Measurements from ENCODE around the gene ZFAND3. TPM values are rescaled to one million over a fixed set of nuclear protein-coding genes. Genes with fewer than 3 reads are reported as not detected.

The ZFAND3 gene
- total and polyA plus RNA-seq, 2 donors (not counting 3 experiments of a cell fraction or from before 2014, with no cell fraction given): 15.4 to 54.2 TPM

- Histone ChIP-seq H3K4me1 (ENCODE audit: control insufficient read depth, extremely low read depth, insufficient read depth, low read length) (peaks cover 33% of the 10 kb centered on the region), H3K9ac (replicated peaks; ENCODE audit: extremely low read depth, insufficient read depth, low read length) (peak overlapping the region; percentile 70), H3K79me2 (ENCODE audit: control insufficient read depth, insufficient read depth, low read length) (peaks cover 57% of the 10 kb centered on the region), H3K27me3 (ENCODE audit: control insufficient read depth in 2 of 2, insufficient read depth in 2 of 2, low read length in 2 of 2) (peaks cover 8 to 13% of the 10 kb centered on the region in 2 experiments), H3K4me3 (replicated peaks in 1 of 3; ENCODE audit: insufficient read depth in 1 of 3, low read depth in 1 of 3, low read length in 3 of 3) (peak overlapping the region; percentile 88 to 92 (median 90)), H3K4me2 (ENCODE audit: insufficient read depth, low read length) (peak overlapping the region; percentile 89), H4K20me1 (replicated peaks; ENCODE audit: control insufficient read depth, extremely low read depth, insufficient read depth, low read length) (peaks cover 12% of the 10 kb centered on the region), H3K27ac (ENCODE audit: insufficient read depth, low read depth, low read length) (peak overlapping the region; percentile 76), H3K9me3 (replicated peaks; ENCODE audit: control insufficient read depth, insufficient read depth, low read length) (no peaks in the 10 kb centered on the region), H3K36me3 (ENCODE audit: control insufficient read depth in 2 of 2, extremely low read depth in 1 of 2, insufficient read depth in 2 of 2, low read length in 2 of 2) (no peaks in the 10 kb centered on the region), H3K9me1 (replicated peaks; ENCODE audit: control insufficient read depth, extremely low read depth, insufficient read depth, low read length) (no peaks in the 10 kb centered on the region), H2AFZ (ENCODE audit: low read depth, low read length) (no peak overlapping the region)
- TSS peak; percentile 51 for BruUV-seq (replicated peaks)
- FAIRE-seq: no peak
- ChIA-PET CTCF (interaction anchor here (0.5 to 1.5 kb wide), 6 partner anchors 10 to 53 kb away, joined by 3 to 12 read pairs (median 4); no protein-coding TSS in a partner anchor), POLR2A (no interaction called here)
- TF ChIP-seq POLR2A (IDR thresholded peaks at IDR 0.05; ENCODE audit: low read depth, low read length) (no peak), POLR2AphosphoS5 (IDR thresholded peaks at IDR 0.05; ENCODE audit: insufficient read depth, low read depth, low read length) (no peak), CTCF (IDR thresholded peaks at IDR 0.05; ENCODE audit: extremely low read depth in 1 of 2, insufficient read depth in 1 of 2, low read depth in 1 of 2, low read length in 2 of 2) (no peak)
- DNase-seq (ENCODE audit: low read depth, low spot score): no peak
- intact Hi-C loops (cut with micrococcal nuclease) (loop anchor here (2.0 kb wide), 1 partner anchor 40 kb away; no protein-coding TSS in a partner anchor), dilution Hi-C loops (cut with MboI; ENCODE audit: extremely low pct_ligation_motif_present, low sequenced_read_pairs) (no loop called here)
Observed at GRCh38 chr6:37820718-37821079, 1.2 kb downstream of the ZFAND3 start.

- Histone ChIP-seq H3K79me2 (ENCODE audit: control insufficient read depth, insufficient read depth, low read length) (peaks cover 64% of the 10 kb centered on the region), H3K4me3 (replicated peaks in 1 of 3; ENCODE audit: insufficient read depth in 1 of 3, low read depth in 1 of 3, low read length in 3 of 3) (peak overlapping the region in 1 of 3 experiments; percentile 26), H3K27me3 (ENCODE audit: control insufficient read depth in 2 of 2, insufficient read depth in 2 of 2, low read length in 2 of 2) (peaks cover 3 to 9% of the 10 kb centered on the region in 2 experiments), H3K9me1 (replicated peaks; ENCODE audit: control insufficient read depth, extremely low read depth, insufficient read depth, low read length) (no peaks in the 10 kb centered on the region), H3K4me2 (ENCODE audit: insufficient read depth, low read length) (peak overlapping the region; percentile 89), H3K4me1 (ENCODE audit: control insufficient read depth, extremely low read depth, insufficient read depth, low read length) (peaks cover 36% of the 10 kb centered on the region), H3K9me3 (replicated peaks; ENCODE audit: control insufficient read depth, insufficient read depth, low read length) (no peaks in the 10 kb centered on the region), H3K9ac (replicated peaks; ENCODE audit: extremely low read depth, insufficient read depth, low read length) (no peak overlapping the region), H2AFZ (ENCODE audit: low read depth, low read length) (no peak overlapping the region), H3K36me3 (ENCODE audit: control insufficient read depth in 2 of 2, extremely low read depth in 1 of 2, insufficient read depth in 2 of 2, low read length in 2 of 2) (no peaks in the 10 kb centered on the region), H3K27ac (ENCODE audit: insufficient read depth, low read depth, low read length) (no peak overlapping the region), H4K20me1 (replicated peaks; ENCODE audit: control insufficient read depth, extremely low read depth, insufficient read depth, low read length) (peaks cover 12% of the 10 kb centered on the region)
- TF ChIP-seq EZH2 (IDR thresholded peaks at IDR 0.05; ENCODE audit: borderline replicate concordance, low read depth, low read length, severe bottlenecking) (no peak), MYC (IDR thresholded peaks at IDR 0.05; ENCODE audit: low read depth, low read length) (no peak), GATA2 (IDR thresholded peaks at IDR 0.05; ENCODE audit: insufficient read depth, insufficient read length, low read depth, low read length) (no peak), MAX (IDR thresholded peaks at IDR 0.05; ENCODE audit: insufficient read depth, insufficient read length) (no peak), CTCF (IDR thresholded peaks at IDR 0.05; ENCODE audit: extremely low read depth in 1 of 2, insufficient read depth in 1 of 2, low read depth in 1 of 2, low read length in 2 of 2) (no peak), POLR2AphosphoS5 (IDR thresholded peaks at IDR 0.05; ENCODE audit: insufficient read depth, low read depth, low read length) (no peak), FOS (IDR thresholded peaks at IDR 0.05; ENCODE audit: borderline replicate concordance, insufficient read depth, low read length) (no peak)
- intact Hi-C loops (cut with micrococcal nuclease): loop anchor here (2.0 kb wide), 1 partner anchor 39 kb away; no protein-coding TSS in a partner anchor
- no TSS peak for BruUV-seq (replicated peaks)
- no peak for DNase-seq (ENCODE audit: low read depth, low spot score)
- FAIRE-seq: no peak
- dilution Hi-C loops (cut with MboI; ENCODE audit: extremely low pct_ligation_motif_present, low sequenced_read_pairs): no loop called here
- ChIA-PET CTCF (interaction anchor here (1.3 to 1.4 kb wide), 2 partner anchors 15 to 38 kb away, joined by 3 to 8 read pairs; no protein-coding TSS in a partner anchor), POLR2A (no interaction called here)
Observed at GRCh38 chr6:37821446-37821845, 1.9 kb downstream of the ZFAND3 start.
